Measurements from ENCODE around the gene HACD2.
A peak's percentile ranks its signal among the peaks of the same experiment; 100 is the strongest.

Gene HACD2

DNA sequence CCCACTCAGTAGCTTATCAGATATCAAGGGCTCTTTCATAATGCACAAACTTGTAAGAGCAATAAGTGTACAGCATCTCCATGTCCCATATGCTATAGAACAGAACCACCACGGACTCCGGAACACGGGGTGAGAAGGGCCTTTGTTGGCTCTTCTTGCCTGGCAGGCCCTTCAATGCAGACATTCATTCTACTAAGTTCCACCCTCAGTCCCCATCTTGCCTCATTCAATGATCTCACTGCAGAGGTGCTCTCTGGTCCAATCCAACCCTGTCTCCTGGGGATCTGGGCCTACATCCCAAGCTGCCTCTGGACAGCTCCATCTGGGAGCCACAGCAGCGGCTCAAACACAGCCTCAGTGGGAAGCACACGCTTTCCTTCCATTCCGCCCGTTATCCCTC lies 16.8 kb downstream of the HACD2 start:
- no peak for DNase-seq

DNA sequence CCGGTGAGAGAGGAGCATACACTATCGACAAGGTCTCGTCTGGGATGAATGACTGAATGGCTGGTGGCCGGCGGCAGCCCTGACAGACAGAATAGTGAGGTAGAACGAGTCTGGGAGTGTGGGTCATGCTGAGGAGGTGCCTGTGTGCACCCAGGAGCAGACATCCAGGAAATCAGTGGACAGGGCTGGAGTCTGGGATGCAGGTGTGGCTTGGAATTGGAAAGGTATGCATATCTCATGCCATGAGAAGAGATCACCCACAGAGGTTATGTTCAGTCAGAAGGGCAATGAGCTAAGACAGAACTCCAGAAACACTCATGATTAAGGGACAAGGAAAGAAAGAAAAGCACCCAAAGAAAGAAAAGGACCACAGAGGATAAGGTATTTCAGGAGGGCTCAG lies 20.8 kb downstream of the HACD2 start:
- no peak for DNase-seq

DNA sequence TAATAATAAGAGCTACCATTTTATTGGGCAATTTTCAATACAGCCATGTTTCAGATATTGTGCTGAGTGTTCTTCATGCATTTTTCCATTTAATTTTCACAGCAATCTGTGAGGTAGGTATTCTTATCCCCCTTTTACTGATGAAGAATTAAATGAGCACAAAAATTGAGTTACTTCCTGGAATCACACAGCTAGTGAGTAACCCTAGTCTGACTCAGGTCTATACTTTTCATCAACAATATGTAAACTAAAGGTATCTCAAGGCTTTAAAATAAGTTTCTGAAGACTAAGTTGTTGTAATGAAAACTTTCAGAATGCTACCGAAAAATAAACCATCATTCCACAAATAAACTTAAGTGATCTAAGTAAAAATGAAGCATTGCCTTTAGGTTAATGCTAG lies 22.3 kb downstream of the HACD2 start:
- DNase-seq: no peak

DNA sequence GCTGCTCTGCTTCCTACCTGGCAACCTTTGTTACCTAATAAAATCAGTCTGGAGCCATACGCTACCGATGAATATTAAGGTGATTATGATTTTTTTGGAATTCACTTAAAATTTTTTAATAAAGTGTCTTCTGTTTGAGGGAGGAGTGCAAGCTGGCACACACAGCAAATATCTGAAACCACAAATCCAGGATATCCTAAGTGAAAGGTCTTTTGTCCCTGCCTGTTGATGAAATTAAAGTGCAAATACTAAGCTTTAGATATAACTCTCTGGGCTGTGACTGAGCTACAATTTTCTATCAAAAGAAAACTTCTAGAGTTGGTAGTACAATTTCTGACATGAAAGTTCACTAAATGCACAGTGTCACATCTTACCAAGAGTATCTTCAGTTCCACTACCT lies 23.7 kb downstream of the HACD2 start:
- no peak for DNase-seq

DNA sequence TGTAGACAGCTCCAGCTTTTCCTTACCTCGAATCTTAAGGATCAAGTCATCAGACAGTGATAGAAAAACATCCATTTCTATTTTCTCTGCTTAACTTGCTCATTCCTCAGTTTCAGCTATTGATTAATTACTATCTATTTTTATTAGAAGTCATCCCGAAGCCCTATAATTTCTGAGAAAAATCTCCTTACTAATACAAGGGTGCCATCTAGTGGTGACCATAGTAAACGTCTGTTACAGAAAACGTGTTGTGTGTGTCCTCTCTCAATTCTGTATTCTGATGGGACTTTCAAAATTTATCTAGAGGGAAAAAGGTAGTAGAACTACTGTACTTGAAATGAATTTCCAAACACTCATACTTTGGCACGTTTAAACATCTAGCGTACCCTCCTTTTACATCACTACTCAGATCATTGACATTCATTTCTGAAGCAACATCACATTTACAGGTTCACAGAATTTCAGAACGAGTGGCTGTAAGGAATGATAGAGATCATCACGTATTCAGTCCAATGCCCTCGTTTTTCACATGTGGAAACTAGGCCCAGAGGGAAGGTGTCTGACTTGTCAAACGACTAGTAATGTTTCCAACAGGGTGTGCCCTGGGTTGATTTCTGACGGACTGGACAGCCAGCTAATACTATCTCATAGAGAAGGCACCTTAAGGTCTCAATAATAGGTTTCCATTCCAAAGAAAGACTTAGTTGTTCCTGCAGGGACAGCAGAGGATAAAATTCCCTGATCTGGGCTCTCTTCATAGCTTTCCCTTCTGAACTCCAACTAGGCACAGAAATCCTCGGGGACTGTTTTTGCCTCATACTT lies 25.6 kb downstream of the HACD2 start:
- no peak for DNase-seq

DNA sequence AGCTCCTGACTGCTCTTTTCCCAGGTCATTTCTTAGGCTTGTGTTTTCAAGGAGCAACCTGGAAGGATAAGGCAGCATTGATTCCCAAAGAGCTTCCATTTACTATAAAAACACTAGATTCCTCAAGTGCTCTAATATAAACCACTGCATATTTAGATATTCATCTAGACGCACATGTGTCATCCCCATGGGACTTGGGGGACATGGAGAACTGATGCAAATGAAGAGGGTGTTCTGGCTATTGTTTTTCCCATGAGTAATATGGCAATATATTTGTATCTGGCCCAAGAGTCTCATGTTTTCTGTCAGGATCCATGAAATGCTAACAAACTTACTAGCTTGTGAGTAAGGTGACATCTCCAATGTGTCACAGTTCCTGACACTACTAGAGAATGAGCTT lies 31.3 kb downstream of the HACD2 start:
- no peak for DNase-seq

DNA sequence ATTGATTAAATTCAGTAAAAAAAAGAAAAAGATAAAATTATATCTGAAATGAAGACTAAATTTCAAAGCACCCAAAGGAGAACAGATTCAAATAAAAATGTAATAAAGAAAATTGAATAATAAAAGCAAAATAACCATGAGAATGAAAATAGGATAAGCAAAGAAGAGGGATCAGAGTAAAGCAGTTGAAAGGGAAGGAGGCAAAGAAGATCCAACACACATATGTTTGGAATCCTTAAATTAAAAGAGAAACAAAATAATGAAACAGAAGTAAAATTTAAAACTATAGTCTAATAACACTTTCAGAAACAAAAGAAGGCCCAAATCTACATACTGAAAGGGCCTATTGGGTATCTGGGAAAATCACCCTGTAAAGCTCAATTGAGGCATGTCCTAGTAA lies 32.1 kb downstream of the HACD2 start:
- DNase-seq: no peak

DNA sequence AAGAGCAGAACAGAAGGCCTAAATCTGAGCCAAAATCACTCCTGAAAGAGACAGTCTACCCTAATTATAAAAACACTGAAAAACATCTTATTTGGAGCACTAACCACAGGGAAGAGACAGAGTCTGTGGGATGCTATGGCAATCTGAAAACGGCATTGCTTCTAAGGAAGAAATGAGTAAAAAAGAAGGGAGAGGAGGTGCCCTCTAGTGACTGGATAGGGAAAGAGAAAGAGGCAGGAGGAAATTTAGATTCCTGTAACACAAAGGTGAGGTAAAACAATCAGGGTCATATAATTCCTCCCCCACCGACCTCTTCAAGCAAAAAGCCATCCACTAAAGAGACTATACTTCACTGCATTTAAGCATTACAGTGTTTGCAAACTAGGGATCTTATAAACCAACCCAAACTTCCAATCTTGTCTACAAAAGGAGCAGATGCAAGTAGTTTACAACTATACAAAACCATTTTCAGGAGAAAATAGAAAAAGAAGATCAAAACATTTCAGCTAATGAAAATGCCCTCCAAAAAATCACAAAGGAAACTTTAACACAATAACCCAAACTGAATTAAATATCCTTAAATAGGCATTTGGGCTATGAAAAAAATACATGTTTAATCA lies 32.6 kb downstream of the HACD2 start:
- no peak for DNase-seq

DNA sequence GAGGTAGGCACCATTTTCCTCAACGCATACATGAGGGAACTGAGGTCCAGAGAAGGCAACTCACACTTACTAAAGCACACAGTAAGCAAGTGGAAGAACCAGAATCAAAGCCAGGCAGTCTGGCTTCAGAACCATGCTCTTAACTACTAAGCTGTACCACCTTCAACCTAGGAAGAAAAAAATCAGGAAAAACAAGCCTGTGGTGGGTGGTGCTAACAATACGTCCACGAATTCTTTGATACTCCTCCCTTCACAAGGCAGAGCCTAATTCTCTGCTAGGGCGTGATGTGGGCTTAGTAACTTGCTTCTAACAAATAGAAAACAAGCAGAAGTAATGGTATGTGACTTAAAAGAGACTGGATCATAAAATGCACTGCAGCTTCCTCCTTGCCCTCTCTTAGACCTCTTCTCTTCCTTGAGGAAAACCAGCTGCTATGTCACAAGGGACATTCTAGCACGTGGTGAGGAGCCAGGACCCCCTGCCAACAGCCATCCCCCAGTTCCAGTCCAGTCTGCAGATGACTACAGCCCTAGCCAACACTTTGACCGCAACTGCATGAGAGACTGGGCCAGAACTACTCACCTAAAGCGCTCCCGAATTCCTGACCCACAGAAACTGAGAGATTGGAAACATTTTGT lies 36.9 kb downstream of the HACD2 start:
- no peak for DNase-seq

DNA sequence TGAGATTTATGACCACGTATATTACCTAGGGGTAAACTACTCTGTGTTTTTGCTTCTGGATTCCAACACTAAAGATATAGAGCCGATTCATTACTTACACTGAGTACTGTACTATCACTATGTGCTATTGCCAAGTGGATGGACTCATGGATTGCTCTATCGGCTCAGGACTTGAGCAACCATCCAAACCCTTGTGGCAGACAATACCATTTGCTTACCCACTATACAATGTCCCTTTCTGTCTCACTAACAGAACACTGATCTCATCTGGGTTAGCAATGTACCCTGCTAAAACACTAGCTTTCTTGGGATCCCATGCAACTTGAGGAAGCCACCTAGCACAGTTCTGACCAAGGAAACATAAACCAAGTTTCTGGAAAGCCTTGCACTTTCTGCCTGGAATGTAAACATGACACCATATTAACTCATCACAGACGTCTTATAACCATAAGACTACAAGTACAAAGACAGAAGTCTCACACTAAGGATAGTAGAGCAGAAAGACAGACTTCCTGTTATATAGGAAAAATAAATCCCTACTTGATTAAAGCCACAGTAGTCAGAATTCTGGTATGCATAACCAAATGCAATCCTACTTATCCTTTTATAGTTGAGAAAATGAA lies 38.6 kb downstream of the HACD2 start:
- no peak for DNase-seq

DNA sequence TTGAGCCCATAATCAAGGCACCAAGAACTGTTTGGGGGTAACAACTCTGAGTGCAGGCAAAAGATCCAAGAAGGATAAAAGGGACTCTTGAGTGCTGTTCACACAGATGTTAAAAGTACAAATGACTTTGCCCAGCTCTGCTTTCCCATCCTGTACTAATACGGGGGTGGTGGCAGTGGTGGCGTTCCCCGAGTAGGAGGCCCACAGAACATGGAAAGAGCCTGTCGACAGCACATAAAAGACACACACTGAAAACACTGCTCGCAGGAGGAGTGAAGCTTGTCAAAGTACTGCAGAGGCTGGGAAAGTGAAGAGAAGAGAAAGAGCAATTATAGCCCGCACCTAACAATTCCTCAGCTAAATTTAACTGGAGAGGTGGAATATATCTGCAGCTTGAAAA lies 40.9 kb downstream of the HACD2 start:
- no peak for DNase-seq

DNA sequence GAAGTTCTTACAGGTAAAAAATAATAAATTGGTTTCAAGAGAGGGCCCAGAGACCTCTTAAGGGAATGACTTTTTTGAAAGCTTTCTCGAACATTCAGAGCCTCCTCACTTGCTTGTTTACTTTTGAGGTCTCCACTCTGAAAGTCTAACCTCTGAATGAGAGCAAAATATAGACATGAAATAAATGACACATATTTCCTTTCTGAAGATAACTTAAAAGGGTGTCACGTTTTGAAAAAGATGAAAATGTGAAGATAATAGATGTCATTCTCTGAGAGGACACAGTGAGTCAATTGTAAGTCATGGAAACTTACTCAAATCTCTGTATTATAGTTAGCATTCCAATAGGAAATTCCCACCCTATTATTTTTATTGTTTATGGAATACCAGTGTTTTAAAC lies 44.6 kb downstream of the HACD2 start:
- DNase-seq: no peak

DNA sequence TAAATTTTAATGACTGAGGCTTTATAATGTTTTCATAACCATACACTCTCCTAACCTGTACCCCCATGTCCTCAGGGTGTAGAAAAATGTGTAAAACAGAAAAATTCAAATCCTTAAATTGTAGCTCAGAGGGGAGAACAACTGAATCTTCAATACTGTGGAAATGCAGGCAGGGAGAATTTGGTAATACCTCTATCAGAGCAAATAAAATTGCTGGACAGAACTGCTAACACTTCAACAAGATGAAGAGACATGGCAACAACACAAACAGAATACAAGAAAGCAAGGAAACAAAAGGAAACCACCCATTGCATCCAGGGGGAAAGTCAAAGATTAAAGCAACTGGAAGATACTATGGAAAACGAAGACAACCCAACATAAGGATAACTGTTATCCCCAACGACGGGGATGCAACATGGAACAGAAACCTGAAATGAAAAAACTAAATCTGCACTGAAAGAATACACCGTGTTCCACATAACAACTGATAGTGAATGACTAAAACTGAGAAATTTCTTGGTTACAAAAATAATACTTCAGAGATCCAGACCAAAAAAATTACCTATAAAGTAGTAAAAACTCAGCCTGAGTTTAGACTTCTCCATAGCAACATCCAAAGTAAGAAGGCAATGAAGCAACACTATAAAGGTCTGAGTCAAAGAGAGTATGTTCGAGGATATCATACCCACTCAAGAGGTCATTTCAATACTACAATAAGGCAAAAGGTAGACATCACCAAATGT lies 48.5 kb downstream of the HACD2 start:
- no peak for DNase-seq

DNA sequence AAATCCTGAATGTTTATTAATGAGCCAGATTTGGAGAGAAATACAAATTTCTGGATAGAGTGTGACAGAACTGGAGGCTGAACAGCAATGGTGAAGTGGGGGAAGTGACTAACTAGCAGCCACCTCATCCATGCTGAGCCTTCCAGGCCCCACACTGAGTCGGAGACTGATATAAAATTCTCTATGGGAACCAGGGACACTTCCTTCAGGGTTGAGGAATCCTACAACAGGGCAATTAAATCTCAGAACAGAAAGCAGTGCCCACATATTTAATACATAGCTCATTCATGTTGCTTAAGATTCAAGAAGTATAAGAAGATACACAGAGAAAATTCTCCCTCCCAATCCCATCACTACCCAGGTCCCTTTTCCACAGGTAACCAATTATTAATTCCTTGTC lies 49.3 kb downstream of the HACD2 start:
- no peak for DNase-seq

DNA sequence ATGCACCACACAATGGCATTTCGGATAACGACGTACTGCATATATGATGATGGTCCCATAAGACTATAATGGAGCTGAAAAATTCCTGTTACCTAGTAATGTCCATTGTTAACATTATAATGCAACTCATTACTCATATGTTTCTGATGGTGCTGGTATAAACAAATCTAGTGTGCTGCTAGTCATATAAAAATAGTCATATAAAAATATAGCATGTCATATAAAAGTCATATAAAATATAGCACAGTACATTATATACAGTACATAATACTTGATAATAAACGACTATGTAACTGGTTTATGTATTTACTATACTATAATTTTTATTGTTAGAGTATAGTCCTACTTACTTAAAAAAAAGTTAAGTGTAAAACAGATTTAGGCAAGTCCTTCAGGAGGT lies 50.6 kb downstream of the HACD2 start:
- DNase-seq: no peak

DNA sequence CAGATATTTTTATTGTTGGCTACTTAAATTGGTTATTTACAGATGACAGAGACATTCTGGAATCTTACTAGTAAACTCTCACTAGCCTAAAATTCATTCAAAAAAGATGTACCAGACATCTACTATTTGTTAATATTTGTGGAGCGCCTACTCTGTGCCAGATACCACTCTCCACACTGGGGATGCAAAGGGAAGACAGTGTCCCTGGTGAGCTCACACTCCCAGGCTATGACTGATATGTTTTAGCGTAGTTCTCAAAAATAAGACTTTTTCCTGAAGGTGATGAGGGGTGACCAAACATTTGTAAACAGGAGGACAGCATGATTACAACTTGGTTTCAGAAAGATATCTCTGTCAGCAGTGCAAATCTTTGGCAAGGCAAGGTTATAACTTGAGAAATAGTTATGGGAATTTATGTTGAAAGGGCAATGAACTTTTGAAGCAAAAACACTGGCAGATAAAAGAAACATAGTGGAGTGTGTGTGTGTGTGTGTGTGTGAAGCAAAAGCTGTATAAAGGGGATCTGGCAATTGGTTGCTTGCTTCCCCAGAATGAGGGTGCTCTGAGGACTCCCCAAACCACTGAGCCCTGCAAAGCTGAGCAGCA lies 51.2 kb downstream of the HACD2 start:
- no peak for DNase-seq

DNA sequence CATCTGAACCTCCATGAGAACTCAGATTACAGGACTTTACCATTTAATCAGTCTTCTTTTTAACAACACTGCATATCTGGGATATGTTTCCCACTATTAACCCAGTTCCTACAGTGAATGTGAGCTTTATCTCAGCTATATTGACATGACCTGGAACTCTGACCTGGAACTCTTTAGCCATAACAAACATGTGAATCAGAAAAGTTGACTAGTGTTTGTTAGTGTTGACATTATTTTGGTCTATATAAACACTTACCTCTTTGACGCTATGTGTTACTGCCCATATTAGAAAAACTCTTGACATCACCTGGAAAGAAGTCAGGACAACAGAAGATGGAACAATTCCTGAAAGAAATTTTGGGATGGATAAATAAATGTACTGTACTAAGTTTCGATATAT lies 56.7 kb downstream of the HACD2 start:
- DNase-seq: no peak

DNA sequence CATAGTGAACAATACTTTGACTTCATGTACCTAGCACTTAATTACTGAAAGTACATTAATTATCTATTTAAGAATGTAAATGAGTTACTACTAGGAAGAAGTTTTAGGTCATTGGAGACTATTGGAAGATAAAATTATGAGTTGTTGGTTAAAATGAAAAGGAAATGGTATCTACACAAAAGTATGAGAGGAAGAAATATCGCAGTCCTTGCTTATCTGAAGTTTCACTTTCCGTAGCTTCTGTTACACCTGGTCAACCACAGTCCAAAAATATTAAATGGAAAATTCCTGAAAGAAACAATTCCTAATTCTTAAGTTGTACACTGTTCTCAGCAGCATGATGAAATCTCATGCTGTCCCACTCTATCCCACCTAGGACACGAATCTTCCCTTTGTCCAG lies 57.8 kb downstream of the HACD2 start:
- no peak for DNase-seq

DNA sequence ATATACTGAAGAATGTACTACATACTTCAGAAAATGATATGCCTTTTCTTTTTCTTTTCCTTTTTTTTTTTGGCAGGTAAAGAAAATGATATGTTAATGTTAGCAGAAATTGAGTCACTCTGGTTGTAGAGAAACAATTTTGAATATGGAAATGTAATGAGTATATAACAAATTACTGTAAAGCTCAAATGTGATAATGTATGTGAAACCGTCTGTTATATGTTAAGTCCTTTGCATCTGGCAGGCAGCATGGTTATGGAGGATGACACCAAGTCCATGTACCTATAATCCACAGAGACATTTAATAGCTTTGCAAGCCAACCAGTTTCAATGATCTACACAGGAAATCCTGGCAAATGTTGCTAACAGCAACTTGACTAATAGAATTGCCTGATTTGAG lies 58.4 kb downstream of the HACD2 start:
- no peak for DNase-seq

DNA sequence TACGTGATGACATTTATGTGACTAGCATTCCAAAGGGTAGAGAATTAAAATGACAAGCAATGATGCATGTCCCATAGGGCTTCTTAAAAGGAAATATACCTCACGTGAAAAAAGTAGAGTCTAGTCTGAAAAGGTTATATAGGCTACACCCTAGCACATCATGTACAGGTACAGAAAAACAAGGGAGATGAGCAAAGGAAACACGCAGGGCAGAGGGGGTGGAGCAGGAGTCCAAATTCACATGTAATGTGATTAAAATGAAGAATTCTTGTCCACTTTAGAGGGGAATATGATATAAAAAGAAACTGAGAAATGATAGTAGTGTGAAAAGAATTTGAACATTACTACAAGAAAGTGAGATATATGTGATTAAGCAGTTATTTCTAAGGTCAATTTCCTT lies 59.4 kb downstream of the HACD2 start:
- peak in 1 of 2 experiments; percentile 20 for DNase-seq

DNA sequence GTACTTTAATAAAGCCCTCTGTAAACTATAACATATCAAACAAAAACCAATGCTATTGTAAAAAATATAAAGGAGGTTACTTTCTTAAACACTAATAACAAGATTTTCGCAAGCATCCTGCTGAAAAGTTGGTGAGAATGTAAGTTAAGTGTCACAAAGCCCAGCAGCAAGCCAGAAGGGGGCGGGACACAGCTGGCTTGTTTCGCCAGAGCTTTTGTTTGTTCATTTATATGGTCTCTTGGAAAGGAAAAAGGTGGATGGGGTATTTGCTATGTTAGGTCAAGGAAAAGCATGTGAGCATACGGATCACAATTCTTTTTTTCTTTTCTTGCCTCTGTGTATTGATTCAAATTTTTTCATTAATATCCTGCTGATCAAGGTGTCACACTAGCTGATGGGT lies 59.9 kb downstream of the HACD2 start:
- no peak for DNase-seq

DNA sequence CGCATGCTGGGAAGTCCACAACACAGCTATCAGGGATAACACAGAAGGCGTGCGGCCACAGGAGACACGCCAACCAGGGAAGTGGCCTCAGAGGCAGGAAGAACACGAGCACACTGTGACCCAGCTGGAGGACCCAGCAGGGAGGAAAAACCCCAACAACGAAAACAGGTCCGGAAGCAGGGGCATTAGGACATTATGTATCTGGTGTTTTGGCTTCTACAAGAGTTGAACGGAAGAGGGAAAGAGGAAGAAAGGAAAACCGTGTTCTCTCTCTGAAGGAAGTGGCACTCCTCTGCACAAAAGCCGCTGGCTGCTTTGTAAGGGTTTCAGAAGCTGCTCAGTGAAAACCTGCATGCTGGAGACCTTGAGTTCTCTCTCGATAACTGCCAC lies 61.8 kb downstream of the HACD2 start:
- DNase-seq: no peak
